Measurements from ENCODE around the gene TRA2B. TPM values are rescaled to one million over a fixed set of nuclear protein-coding genes. Genes with fewer than 3 reads are reported as not detected.

Gene TRA2B
- total RNA-seq, 1 experiment from 2014 or later = 172 TPM

GRCh38 chr3:185926445-185926844 is 11.4 kb downstream of the TRA2B start:
- Histone ChIP-seq H3K27me3 (ENCODE audit: insufficient read depth, low read length) (no peaks in the 10 kb centered on the region), H3K4me1 (ENCODE audit: control insufficient read depth in 1 of 2, insufficient read depth in 2 of 2, low read length in 2 of 2) (peaks cover 3 to 23% of the 10 kb centered on the region in 2 experiments; a peak in 3 of 4 replicates), H3K4me2 (ENCODE audit: low read length) (no peak overlapping the region), H3K9me3 (ENCODE audit: control insufficient read depth in 1 of 2, insufficient read depth in 1 of 2, low read depth in 1 of 2, low read length in 2 of 2) (no peaks in the 10 kb centered on the region), H3K79me2 (ENCODE audit: insufficient read depth, low read length) (peaks cover 100% of the 10 kb centered on the region), H4K20me1 (ENCODE audit: insufficient read depth) (peaks cover 95% of the 10 kb centered on the region), H3K4me3 (replicated peaks in 1 of 2; ENCODE audit: low read depth in 1 of 2, low read length in 2 of 2) (no peak overlapping the region), H2AFZ (ENCODE audit: low read depth, low read length, poor library complexity, severe bottlenecking) (no peak overlapping the region), H3K36me3 (ENCODE audit: control insufficient read depth in 1 of 2, insufficient read depth in 2 of 2, low read length in 2 of 2) (peaks cover 59 to 94% of the 10 kb centered on the region in 2 experiments), H3K27ac (ENCODE audit: low read depth, low read length) (no peak overlapping the region), H3K9ac (ENCODE audit: low read length) (no peak overlapping the region), H3K9me2 (ENCODE audit: insufficient read depth) (no peaks in the 10 kb centered on the region)
- no peak for TF ChIP-seq CEBPB (IDR thresholded peaks at IDR 0.05; ENCODE audit: low read depth)
- TF ChIP-seq TCF7L2 (IDR thresholded peaks at IDR 0.05; ENCODE audit: borderline replicate concordance, extremely low read depth, insufficient read depth, insufficient read length) = no peak
- no peak for TF ChIP-seq SRF (IDR thresholded peaks at IDR 0.05; ENCODE audit: low read depth)
- no peak for TF ChIP-seq FOSL1 (IDR thresholded peaks at IDR 0.05; ENCODE audit: low read depth)
- TF ChIP-seq MAX (IDR thresholded peaks at IDR 0.05) = no peak
- no peak for TF ChIP-seq ZNF274 (IDR thresholded peaks at IDR 0.05; ENCODE audit: low read depth, low read length)
- TF ChIP-seq ELF1 (IDR thresholded peaks at IDR 0.05; ENCODE audit: borderline replicate concordance, low read depth) = no peak
- TF ChIP-seq YY1 (IDR thresholded peaks at IDR 0.05; ENCODE audit: extremely low read depth, insufficient replicate concordance, low read depth, low read length) = no peak
- TF ChIP-seq, protein P1, sequence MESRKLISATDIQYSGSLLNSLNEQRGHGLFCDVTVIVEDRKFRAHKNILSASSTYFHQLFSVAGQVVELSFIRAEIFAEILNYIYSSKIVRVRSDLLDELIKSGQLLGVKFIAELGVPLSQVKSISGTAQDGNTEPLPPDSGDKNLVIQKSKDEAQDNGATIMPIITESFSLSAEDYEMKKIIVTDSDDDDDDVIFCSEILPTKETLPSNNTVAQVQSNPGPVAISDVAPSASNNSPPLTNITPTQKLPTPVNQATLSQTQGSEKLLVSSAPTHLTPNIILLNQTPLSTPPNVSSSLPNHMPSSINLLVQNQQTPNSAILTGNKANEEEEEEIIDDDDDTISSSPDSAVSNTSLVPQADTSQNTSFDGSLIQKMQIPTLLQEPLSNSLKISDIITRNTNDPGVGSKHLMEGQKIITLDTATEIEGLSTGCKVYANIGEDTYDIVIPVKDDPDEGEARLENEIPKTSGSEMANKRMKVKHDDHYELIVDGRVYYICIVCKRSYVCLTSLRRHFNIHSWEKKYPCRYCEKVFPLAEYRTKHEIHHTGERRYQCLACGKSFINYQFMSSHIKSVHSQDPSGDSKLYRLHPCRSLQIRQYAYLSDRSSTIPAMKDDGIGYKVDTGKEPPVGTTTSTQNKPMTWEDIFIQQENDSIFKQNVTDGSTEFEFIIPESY (IDR thresholded peaks at IDR 0.05; ENCODE audit: extremely low read depth, insufficient replicate concordance, low read length) = no peak
- TF ChIP-seq CBX3 (IDR thresholded peaks at IDR 0.05; ENCODE audit: low read depth) = no peak
- no peak for TF ChIP-seq POLR2AphosphoS5 (IDR thresholded peaks at IDR 0.05; ENCODE audit: low read depth, low read length)
- TF ChIP-seq, protein P2, sequence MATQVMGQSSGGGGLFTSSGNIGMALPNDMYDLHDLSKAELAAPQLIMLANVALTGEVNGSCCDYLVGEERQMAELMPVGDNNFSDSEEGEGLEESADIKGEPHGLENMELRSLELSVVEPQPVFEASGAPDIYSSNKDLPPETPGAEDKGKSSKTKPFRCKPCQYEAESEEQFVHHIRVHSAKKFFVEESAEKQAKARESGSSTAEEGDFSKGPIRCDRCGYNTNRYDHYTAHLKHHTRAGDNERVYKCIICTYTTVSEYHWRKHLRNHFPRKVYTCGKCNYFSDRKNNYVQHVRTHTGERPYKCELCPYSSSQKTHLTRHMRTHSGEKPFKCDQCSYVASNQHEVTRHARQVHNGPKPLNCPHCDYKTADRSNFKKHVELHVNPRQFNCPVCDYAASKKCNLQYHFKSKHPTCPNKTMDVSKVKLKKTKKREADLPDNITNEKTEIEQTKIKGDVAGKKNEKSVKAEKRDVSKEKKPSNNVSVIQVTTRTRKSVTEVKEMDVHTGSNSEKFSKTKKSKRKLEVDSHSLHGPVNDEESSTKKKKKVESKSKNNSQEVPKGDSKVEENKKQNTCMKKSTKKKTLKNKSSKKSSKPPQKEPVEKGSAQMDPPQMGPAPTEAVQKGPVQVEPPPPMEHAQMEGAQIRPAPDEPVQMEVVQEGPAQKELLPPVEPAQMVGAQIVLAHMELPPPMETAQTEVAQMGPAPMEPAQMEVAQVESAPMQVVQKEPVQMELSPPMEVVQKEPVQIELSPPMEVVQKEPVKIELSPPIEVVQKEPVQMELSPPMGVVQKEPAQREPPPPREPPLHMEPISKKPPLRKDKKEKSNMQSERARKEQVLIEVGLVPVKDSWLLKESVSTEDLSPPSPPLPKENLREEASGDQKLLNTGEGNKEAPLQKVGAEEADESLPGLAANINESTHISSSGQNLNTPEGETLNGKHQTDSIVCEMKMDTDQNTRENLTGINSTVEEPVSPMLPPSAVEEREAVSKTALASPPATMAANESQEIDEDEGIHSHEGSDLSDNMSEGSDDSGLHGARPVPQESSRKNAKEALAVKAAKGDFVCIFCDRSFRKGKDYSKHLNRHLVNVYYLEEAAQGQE (IDR thresholded peaks at IDR 0.05; ENCODE audit: low read depth) = no peak
- no peak for TF ChIP-seq JUND (IDR thresholded peaks at IDR 0.05)
- ChIA-PET CTCF (interaction anchor here (1.0 kb wide), 1 partner anchor 333 kb away, joined by 3 read pairs; no protein-coding TSS in a partner anchor), RAD21 (ENCODE audit: low non-redundant PET in 1 of 2, low total read pairs in 2 of 2, uncharacterized antibody in 2 of 2, unreplicated experiment in 2 of 2) (no interaction called here), POLR2A (interaction anchor here (1.0 to 1.7 kb wide), 2 partner anchors 9 to 14 kb away, joined by 3 to 7 read pairs; no protein-coding TSS in a partner anchor)
- no peak for ATAC-seq
- no peak for DNase-seq (ENCODE audit: low read depth, low spot score)
- intact Hi-C loops (cut with micrococcal nuclease) = no loop called here
- BruUV-seq (replicated peaks) = no TSS peak

Measured in HCT116 (cell line).